GM12801 (cell line): Measurements from ENCODE around the gene AFF2.

Source experiments
- CTCF ChIP-seq: IDR thresholded peaks from one replicate; pipeline ENCODE4 v1.5.1; 2011; ENCODE audit warnings: control low read depth; ENCODE audit not compliant: insufficient read length; ENCODE audit errors: extremely low read depth

AFF2 gene

GRCh38 chrX:148513661-148514060, 13.2 kb downstream of the AFF2 start:
- TF ChIP-seq CTCF, result no peak

- no peak for TF ChIP-seq CTCF
Observed at GRCh38 chrX:148517176-148517575, 16.8 kb downstream of the AFF2 start.

- TF ChIP-seq CTCF, result no peak
Observed at GRCh38 chrX:148522006-148522405, 21.6 kb downstream of the AFF2 start.

- TF ChIP-seq CTCF, result no peak
Observed at GRCh38 chrX:148523303-148524080, 23.1 kb downstream of the AFF2 start.

GRCh38 chrX:148530464-148531077, 30.2 kb downstream of the AFF2 start:
- TF ChIP-seq CTCF, result no peak

GRCh38 chrX:148534291-148534690, 33.9 kb downstream of the AFF2 start:
- TF ChIP-seq CTCF, result no peak

GRCh38 chrX:148535639-148536038, 35.2 kb downstream of the AFF2 start:
- no peak for TF ChIP-seq CTCF
